Sigmoid colon (tissue), 4 donors: ENCODE data around the gene ING3.

Experiments used
- POLR2A ChIP-seq, 2 donors: fragments of 450-650 bp; IDR thresholded peaks; one replicate each; pipeline ENCODE4 v1.6.1; 2016; ENCODE audit warnings: antibody characterized with exemption in 2 of 2, mild to moderate bottlenecking in 2 of 2, moderate library complexity in 2 of 2
- POLR2AphosphoS5 ChIP-seq, 4 donors: sonication (generic); formaldehyde crosslinking; IDR thresholded peaks; one replicate each; pipeline ENCODE4 v1.6.1; 2017; ENCODE audit warnings: antibody characterized with exemption in 4 of 4
- TF ChIP-seq, protein P1 (sequence below), 4 experiments: fragments of 450-650 bp in 3 of 4; fragments of 200-600 bp in 1 of 4; IDR thresholded peaks; one replicate each; pipeline ENCODE4 v1.5.1; 2016 to 2019; ENCODE audit warnings: antibody characterized with exemption in 4 of 4, mild to moderate bottlenecking in 3 of 4, moderate library complexity in 2 of 4

DNA sequence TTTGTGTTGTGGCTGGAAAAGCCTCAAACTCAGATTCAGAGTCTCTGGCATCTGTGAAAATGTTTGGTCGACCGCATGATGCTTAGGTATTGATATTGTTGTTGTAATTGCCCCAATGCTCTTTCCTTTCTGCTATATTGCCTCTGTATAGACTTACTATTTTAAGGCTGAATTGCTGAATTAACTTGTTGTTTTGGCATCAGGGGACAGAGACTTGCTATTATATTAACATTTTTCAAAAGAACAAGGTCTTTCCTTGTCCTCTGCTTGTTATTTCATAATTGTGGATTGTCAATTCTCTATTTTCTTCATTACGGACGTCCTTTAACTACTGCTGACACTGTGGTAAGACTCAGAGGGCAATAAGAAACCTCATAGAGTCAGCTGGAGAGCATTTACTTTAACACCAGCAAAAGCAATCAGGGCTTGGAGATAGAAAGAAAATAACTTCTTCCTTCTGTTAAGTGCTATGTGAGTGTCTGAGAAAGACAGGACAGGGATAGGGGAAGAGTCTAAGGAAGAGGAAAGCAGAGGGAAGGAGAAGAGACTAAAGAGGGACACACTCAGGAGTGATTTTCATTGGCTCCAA is 55.5 kb downstream of the ING3 start:
- TF ChIP-seq, protein P1, sequence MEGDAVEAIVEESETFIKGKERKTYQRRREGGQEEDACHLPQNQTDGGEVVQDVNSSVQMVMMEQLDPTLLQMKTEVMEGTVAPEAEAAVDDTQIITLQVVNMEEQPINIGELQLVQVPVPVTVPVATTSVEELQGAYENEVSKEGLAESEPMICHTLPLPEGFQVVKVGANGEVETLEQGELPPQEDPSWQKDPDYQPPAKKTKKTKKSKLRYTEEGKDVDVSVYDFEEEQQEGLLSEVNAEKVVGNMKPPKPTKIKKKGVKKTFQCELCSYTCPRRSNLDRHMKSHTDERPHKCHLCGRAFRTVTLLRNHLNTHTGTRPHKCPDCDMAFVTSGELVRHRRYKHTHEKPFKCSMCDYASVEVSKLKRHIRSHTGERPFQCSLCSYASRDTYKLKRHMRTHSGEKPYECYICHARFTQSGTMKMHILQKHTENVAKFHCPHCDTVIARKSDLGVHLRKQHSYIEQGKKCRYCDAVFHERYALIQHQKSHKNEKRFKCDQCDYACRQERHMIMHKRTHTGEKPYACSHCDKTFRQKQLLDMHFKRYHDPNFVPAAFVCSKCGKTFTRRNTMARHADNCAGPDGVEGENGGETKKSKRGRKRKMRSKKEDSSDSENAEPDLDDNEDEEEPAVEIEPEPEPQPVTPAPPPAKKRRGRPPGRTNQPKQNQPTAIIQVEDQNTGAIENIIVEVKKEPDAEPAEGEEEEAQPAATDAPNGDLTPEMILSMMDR (IDR thresholded peaks at IDR 0.05), result no peak
- TF ChIP-seq POLR2AphosphoS5 (IDR thresholded peaks at IDR 0.05), result no peak
- TF ChIP-seq POLR2A (IDR thresholded peaks at IDR 0.05), result no peak
